GM19324 (cell line): ENCODE measurements around the gene PCDHGB1.
"Not testable (repeated sequence)": the region's sequence is repeated elsewhere in the genome, so short reads cannot be mapped to it uniquely, and the experiment has no call there.

Source experiments
- ATAC-seq: cut with Tn5 transposase; IDR thresholded peaks from one replicate; pipeline ENCODE4 v1.9.1; 2021; ENCODE audit warnings: mild to moderate bottlenecking, moderate library complexity; ENCODE audit not compliant: unreplicated experiment, low FRiP score

Gene PCDHGB1

DNA sequence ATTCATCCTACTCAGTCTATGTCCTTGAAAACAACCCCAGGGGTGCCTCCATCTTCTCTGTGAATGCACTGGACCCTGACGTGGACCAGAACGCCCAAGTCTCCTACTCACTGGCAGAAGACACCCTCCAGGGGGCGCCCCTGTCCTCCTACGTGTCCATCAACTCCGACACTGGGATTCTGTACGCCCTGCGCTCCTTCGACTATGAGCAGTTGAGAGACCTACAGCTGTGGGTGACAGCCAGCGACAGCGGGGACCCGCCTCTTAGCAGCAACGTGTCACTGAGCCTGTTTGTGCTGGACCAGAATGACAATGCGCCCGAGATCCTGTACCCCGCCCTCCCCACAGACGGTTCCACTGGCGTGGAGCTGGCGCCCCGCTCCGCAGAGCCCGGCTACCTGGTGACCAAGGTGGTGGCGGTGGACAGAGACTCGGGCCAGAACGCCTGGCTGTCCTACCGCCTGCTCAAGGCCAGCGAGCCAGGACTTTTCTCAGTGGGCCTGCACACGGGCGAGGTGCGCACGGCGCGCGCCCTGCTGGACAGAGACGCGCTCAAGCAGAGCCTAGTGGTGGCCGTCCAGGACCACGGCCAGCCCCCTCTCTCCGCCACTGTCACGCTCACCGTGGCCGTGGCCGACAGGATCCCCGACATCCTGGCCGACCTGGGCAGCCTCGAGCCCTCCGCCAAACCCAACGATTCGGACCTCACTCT lies 25.7 kb downstream of the PCDHGB1 start:
- not testable (repeated sequence) for ATAC-seq

GRCh38 chr5:141382469-141383294 lies 32.8 kb downstream of the PCDHGB1 start, which contains the start of gene PCDHGA7:
PCDHGA7 (plus strand) TSS chr5:141382742; CDS start chr5:141382900, 158 bp downstream.
- no peak for ATAC-seq

DNA sequence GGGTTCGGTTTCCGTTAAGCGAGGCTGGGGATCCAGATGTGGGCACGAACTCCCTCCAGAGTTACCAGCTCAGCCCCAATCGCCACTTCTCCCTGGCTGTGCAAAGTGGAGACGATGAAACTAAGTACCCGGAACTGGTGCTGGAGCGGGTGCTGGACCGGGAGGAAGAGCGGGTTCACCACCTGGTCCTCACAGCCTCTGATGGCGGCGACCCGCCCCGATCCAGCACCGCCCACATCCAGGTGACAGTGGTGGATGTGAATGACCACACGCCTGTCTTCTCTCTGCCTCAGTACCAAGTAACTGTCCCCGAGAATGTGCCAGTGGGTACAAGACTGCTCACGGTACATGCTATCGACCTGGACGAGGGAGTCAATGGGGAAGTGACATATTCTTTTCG lies 33.4 kb downstream of the PCDHGB1 start:
- no peak for ATAC-seq

GRCh38 chr5:141384471-141385267 lies 34.8 kb downstream of the PCDHGB1 start:
- ATAC-seq, result no peak

- not testable (repeated sequence) for ATAC-seq
These were observed 37.8 kb downstream of the PCDHGB1 start, which contains the start of gene PCDHGB4 for GRCh38 chr5:141387557-141388311. PCDHGB4 (plus strand) TSS chr5:141387698; CDS start chr5:141387885, 187 bp downstream.

DNA sequence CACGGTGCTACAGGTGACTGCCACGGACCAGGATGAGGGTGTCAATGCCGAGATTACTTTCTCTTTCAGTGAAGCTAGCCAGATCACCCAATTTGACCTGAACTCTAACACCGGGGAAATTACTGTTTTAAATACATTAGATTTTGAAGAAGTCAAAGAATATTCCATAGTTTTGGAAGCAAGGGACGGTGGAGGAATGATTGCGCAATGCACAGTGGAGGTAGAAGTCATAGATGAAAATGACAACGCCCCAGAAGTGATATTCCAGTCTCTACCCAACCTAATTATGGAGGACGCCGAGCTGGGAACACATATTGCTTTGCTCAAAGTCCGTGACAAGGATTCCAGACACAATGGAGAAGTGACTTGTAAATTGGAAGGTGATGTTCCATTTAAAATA lies 38.8 kb downstream of the PCDHGB1 start:
- ATAC-seq, result no peak

DNA sequence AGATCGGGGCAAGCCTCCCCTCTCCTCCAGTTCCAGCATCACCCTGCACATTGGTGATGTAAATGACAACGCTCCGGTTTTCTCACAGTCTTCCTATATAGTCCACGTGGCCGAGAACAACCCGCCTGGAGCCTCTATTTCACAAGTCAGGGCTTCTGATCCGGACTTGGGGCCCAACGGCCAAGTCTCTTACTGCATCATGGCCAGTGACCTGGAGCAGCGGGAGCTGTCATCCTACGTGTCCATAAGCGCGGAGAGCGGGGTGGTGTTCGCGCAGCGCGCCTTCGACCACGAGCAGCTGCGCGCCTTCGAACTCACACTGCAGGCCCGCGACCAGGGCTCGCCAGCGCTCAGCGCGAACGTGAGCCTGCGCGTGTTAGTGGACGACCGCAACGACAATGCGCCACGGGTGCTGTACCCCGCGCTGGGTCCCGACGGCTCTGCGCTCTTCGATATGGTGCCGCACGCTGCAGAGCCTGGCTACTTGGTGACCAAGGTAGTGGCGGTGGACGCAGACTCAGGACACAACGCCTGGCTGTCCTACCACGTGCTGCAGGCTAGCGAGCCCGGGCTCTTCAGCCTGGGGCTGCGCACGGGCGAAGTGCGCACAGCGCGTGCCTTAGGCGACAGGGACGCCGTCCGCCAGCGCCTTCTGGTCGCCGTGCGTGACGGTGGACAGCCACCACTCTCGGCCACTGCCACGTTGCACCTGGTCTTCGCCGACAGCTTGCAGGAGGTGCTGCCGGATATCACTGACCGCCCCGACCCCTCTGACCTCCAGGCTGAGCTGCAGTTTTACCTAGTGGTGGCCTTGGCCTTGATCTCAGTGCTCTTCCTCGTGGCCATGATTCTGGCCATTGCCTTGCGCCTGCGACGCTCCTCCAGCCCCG lies 39.5 kb downstream of the PCDHGB1 start:
- no peak for ATAC-seq

GRCh38 chr5:141392429-141393198 lies 42.7 kb downstream of the PCDHGB1 start, which contains the start of gene PCDHGA8:
PCDHGA8 (plus strand) TSS chr5:141392633; CDS start chr5:141392814, 181 bp downstream.
- ATAC-seq, result no peak

GRCh38 chr5:141393267-141393666 lies 43.4 kb downstream of the PCDHGB1 start:
- no peak for ATAC-seq

DNA sequence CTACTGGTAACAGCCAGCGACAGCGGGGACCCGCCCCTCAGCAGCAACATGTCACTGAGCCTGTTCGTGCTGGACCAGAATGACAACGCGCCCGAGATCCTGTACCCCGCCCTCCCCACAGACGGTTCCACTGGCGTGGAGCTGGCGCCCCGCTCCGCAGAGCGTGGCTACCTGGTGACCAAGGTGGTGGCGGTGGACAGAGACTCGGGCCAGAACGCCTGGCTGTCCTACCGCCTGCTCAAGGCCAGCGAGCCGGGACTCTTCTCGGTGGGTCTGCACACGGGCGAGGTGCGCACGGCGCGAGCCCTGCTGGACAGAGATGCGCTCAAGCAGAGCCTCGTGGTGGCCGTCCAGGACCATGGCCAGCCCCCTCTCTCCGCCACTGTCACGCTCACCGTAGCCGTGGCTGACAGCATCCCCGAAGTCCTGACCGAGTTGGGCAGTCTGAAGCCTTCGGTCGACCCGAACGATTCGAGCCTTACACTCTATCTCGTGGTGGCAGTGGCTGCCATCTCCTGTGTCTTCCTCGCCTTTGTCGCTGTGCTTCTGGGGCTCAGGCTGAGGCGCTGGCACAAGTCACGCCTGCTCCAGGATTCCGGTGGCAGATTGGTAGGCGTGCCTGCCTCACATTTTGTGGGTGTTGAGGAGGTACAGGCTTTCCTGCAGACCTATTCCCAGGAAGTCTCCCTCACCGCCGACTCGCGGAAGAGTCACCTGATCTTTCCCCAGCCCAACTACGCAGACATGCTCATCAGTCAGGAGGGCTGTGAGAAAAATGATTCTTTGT lies 44.7 kb downstream of the PCDHGB1 start:
- ATAC-seq, result not testable (repeated sequence)

DNA sequence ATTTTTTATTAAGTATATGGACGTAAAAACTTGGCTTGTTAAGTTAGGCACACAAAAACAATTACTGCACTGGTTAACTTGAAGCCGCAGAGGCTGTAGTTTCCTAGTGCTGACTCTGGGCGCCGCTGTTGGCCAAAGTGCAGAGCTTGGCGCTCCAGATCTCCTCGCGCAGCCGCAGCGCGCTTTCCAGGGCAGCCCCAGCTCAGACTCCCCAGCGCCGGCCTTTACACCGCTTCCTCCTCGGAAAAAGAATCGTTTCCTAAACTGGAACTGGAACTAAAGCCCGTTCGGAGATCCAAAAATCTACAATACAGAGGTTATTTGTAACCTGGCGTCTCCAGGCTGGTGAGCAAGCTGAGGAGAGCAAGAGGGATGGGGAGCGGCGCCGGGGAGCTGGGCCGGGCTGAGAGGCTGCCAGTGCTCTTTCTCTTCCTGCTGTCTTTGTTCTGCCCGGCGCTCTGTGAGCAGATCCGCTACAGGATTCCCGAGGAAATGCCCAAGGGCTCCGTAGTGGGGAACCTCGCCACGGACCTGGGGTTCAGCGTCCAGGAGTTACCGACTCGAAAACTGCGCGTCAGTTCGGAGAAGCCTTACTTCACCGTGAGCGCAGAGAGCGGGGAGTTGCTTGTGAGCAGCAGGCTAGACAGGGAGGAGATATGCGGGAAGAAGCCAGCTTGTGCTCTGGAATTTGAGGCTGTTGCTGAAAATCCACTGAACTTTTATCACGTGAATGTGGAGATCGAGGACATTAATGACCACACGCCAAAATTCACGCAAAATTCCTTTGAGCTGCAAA lies 48.1 kb downstream of the PCDHGB1 start, which contains the start of gene PCDHGB5:
Gene PCDHGB5, plus strand, starts transcription at position 192 of the 796 bp plus-strand sequence. Its CDS starts 181 bp downstream, at position 373.
- ATAC-seq, result not testable (repeated sequence)

GRCh38 chr5:141398608-141399007 lies 48.7 kb downstream of the PCDHGB1 start:
- no peak for ATAC-seq

DNA sequence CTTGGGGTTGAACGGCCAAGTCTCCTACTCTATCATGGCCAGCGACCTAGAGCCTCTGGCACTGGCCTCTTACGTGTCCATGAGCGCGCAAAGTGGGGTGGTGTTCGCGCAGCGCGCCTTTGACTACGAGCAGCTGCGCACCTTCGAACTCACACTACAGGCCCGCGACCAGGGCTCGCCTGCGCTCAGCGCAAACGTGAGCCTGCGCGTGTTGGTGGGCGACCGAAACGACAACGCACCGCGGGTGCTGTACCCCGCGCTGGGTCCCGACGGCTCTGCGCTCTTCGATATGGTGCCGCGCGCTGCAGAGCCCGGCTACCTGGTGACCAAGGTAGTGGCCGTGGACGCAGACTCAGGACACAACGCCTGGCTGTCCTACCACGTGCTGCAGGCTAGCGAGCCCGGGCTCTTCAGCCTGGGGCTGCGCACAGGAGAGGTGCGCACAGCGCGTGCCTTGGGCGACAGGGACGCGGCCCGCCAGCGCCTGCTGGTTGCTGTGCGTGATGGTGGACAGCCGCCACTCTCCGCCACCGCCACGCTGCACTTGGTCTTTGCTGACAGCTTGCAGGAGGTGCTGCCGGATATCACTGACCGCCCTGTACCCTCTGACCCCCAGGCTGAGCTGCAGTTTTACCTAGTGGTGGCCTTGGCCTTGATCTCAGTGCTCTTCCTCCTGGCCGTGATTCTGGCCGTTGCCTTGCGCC lies 49.8 kb downstream of the PCDHGB1 start:
- ATAC-seq, result no peak
